Keratinocyte (primary cell): ENCODE measurements around the gene WBP1. TPM values are rescaled to one million over a fixed set of nuclear protein-coding genes. Genes with fewer than 3 reads are reported as not detected.

ENCODE experiments used
- DNase-seq: peaks from one replicate; pipeline ENCODE4 v3.0.0-alpha.2; 2011; ENCODE audit warnings: low read depth, missing footprints, low spot score
- FAIRE-seq: peaks from 2 replicates; lab custom pipeline; 2011; peaks lifted over from hg19 to GRCh38; lab: Jason Lieb, UNC
- H2AFZ ChIP-seq: 2 replicates; pipeline ENCODE4 v1.6.0; 2012; ENCODE audit warnings: low read length, control low read depth, inconsistent platforms; ENCODE audit not compliant: control insufficient read depth
- H3K27ac ChIP-seq: 2 replicates; pipeline ENCODE4 v1.5.1; 2011; ENCODE audit warnings: low read length; ENCODE audit not compliant: control insufficient read depth, insufficient read depth
- H3K27me3 ChIP-seq: 3 replicates; pipeline ENCODE4 v1.6.0; 2011; ENCODE audit warnings: low read length; ENCODE audit not compliant: control insufficient read depth, insufficient read depth; ENCODE audit errors: extremely low read depth
- H3K36me3 ChIP-seq, 2 experiments: 2 replicates in 1 of 2; 3 replicates in 1 of 2; pipeline ENCODE4 v1.5.1; 2011; ENCODE audit warnings: low read length in 2 of 2, mild to moderate bottlenecking in 1 of 2; ENCODE audit not compliant: control insufficient read depth in 2 of 2, insufficient read depth in 2 of 2; ENCODE audit errors: extremely low read depth in 1 of 2
- H3K4me1 ChIP-seq: 3 replicates; pipeline ENCODE4 v1.5.1; 2011; ENCODE audit warnings: low read length; ENCODE audit not compliant: control insufficient read depth, insufficient read depth; ENCODE audit errors: extremely low read depth
- H3K4me2 ChIP-seq: 3 replicates; pipeline ENCODE4 v1.6.0; 2011; ENCODE audit warnings: low read depth, low read length; ENCODE audit not compliant: control insufficient read depth, insufficient read depth; ENCODE audit errors: extremely low read depth
- H3K4me3 ChIP-seq, 3 experiments: fragments of 200-600 bp in 1 of 3; sonication (generic) in 1 of 3; 2 replicates in 2 of 3; 3 replicates in 1 of 3; pipeline ENCODE4 v1.5.1; 2011 to 2016; ENCODE audit warnings: low read length in 3 of 3, mild to moderate bottlenecking in 3 of 3, control low read depth in 2 of 3, inconsistent platforms in 1 of 3, low read depth in 1 of 3, mixed read lengths in 1 of 3, mixed run types in 1 of 3, moderate library complexity in 1 of 3; ENCODE audit not compliant: control insufficient read depth in 2 of 3, insufficient read depth in 2 of 3; ENCODE audit errors: extremely low read depth in 1 of 3
- H3K79me2 ChIP-seq: 2 replicates; pipeline ENCODE4 v1.6.0; 2012; ENCODE audit warnings: low read length; ENCODE audit not compliant: control insufficient read depth, insufficient read depth
- H3K9ac ChIP-seq: 3 replicates; pipeline ENCODE4 v1.6.0; 2011; ENCODE audit warnings: low read length; ENCODE audit not compliant: control insufficient read depth, insufficient read depth; ENCODE audit errors: extremely low read depth
- H3K9me1 ChIP-seq: 3 replicates; pipeline ENCODE4 v1.6.0; 2011; ENCODE audit warnings: low read length; ENCODE audit not compliant: control insufficient read depth, insufficient read depth; ENCODE audit errors: extremely low read depth
- H3K9me3 ChIP-seq: 2 replicates; pipeline ENCODE4 v1.5.1; 2012; ENCODE audit warnings: low read depth, low read length; ENCODE audit not compliant: control insufficient read depth
- H4K20me1 ChIP-seq: 3 replicates; pipeline ENCODE4 v1.6.0; 2011; ENCODE audit warnings: low read length; ENCODE audit not compliant: control insufficient read depth, insufficient read depth; ENCODE audit errors: extremely low read depth
- EZH2 ChIP-seq: IDR thresholded peaks from one replicate; pipeline ENCODE4 v1.6.1; 2012; ENCODE audit warnings: inconsistent platforms, mild to moderate bottlenecking, low read length, moderate library complexity
- dilution Hi-C: fragments of 300-500 bp; cut with MboI; formaldehyde crosslinking; loops from one replicate; pipeline ENCODE4 v1.7.0; 2020; ENCODE audit warnings: low sequenced_read_pairs; ENCODE audit not compliant: extremely low pct_ligation_motif_present
- polyA plus RNA-seq, 5 experiments: library from polyadenylated mRNA; depleted of rRNA in 3 of 5; stranded (reverse) in 3 of 5; stranded (forward) in 1 of 5; unstranded in 1 of 5; fragments of >200 nt; gene quantifications; 1 replicate in 1 of 5; 2 replicates in 3 of 5; 3 replicates in 1 of 5; pipeline versions ENCODE4 v1.2.1 to v1.2.3, GENCODE V29; 2011 to 2012; ENCODE audit warnings: missing spikeins in 2 of 5, low read depth in 1 of 5, low replicate concordance in 1 of 5
- TF ChIP-seq, protein P1 (sequence below), 3 experiments: IDR thresholded peaks in 1 of 3; conservative IDR thresholded peaks in 1 of 3; optimal IDR thresholded peaks in 1 of 3; 2 replicates in 2 of 3; 3 replicates in 1 of 3; pipeline versions ENCODE3 to v1.5.1; 2011; ENCODE audit warnings: low read length in 3 of 3, mild to moderate bottlenecking in 3 of 3, moderate library complexity in 2 of 3, control low read depth in 1 of 3, inconsistent platforms in 1 of 3; ENCODE audit not compliant: insufficient read depth in 2 of 3; ENCODE audit errors: extremely low read depth in 1 of 3

Gene WBP1
- polyA plus RNA-seq, 1 donor (not counting 4 experiments of a cell fraction or from before 2014, with no cell fraction given) = 75.5 TPM

DNA sequence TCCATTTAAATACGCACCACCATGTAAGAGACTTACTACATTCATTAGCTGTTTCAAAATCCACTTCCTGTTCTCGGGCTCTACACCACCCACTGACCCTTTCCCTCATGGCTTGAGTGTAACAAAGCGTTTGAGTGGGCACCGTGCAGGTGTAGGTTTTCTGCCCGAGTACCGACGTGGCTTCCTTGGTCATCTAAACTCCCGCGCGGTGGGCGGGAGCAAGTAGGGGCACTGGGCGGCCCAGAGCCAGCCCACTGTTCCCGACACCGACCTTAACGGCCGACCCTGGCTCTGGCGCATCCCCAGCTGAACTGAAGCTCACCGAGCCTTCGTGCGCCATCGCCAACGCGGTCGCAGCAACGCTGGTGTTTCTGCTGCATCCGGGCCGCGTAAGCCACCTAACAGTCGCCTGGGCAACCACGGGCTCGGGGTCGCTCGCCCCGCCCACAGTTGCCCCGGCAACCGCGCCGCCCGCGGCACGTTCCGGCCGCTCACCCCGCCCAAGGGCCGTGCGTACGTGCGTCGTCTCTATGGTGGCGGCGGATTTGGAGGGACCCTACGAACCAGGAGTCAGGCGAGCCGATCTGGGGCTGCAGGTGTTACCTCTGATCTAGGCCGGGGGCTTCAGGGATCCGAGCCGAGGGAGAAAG lies 36.9 kb upstream of the WBP1 start, which contains the start of the genes C2orf81 and WDR54:
Gene C2orf81 (minus strand): TSS at position 399 of the 650 bp plus-strand sequence. CDS start 59 bp downstream, at position 340.
Gene WDR54 (plus strand): TSS at position 510 of the 650 bp plus-strand sequence. CDS start 424 bp downstream, outside the sequence.
- no peak for FAIRE-seq
- DNase-seq = no peak
- TF ChIP-seq, protein P1, sequence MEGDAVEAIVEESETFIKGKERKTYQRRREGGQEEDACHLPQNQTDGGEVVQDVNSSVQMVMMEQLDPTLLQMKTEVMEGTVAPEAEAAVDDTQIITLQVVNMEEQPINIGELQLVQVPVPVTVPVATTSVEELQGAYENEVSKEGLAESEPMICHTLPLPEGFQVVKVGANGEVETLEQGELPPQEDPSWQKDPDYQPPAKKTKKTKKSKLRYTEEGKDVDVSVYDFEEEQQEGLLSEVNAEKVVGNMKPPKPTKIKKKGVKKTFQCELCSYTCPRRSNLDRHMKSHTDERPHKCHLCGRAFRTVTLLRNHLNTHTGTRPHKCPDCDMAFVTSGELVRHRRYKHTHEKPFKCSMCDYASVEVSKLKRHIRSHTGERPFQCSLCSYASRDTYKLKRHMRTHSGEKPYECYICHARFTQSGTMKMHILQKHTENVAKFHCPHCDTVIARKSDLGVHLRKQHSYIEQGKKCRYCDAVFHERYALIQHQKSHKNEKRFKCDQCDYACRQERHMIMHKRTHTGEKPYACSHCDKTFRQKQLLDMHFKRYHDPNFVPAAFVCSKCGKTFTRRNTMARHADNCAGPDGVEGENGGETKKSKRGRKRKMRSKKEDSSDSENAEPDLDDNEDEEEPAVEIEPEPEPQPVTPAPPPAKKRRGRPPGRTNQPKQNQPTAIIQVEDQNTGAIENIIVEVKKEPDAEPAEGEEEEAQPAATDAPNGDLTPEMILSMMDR (optimal IDR thresholded peaks at IDR 0.05 in 1 of 3, IDR thresholded peaks at IDR 0.05 in 1 of 3, conservative IDR thresholded peaks at IDR 0.05 in 1 of 3; ENCODE audit: extremely low read depth in 1 of 3, insufficient read depth in 2 of 3, low read length in 3 of 3) = no peak
- TF ChIP-seq EZH2 = no peak
- dilution Hi-C loops = no loop called here
- peak within 1 kb of the TSS; percentile 79 for H2AFZ ChIP-seq
- peaks cover 0 to 16% of the 10 kb centered on the region in 2 experiments for H3K36me3 ChIP-seq
- no peaks in the 10 kb centered on the region for H4K20me1 ChIP-seq
- H3K27me3 ChIP-seq = no peaks in the 10 kb centered on the region
- peaks cover 47% of the 10 kb centered on the region for H3K4me1 ChIP-seq
- peak within 1 kb of the TSS; percentile 95 for H3K9ac ChIP-seq
- peak within 1 kb of the TSS; percentile 96 for H3K27ac ChIP-seq
- peak within 1 kb of the TSS; percentile 96 for H3K4me2 ChIP-seq
- H3K4me3 ChIP-seq = peak within 1 kb of the TSS; percentile 59 to 83 (median 81)
- no peaks in the 10 kb centered on the region for H3K9me3 ChIP-seq
- no peaks in the 10 kb centered on the region for H3K9me1 ChIP-seq
- peaks cover 2% of the 10 kb centered on the region for H3K79me2 ChIP-seq

DNA sequence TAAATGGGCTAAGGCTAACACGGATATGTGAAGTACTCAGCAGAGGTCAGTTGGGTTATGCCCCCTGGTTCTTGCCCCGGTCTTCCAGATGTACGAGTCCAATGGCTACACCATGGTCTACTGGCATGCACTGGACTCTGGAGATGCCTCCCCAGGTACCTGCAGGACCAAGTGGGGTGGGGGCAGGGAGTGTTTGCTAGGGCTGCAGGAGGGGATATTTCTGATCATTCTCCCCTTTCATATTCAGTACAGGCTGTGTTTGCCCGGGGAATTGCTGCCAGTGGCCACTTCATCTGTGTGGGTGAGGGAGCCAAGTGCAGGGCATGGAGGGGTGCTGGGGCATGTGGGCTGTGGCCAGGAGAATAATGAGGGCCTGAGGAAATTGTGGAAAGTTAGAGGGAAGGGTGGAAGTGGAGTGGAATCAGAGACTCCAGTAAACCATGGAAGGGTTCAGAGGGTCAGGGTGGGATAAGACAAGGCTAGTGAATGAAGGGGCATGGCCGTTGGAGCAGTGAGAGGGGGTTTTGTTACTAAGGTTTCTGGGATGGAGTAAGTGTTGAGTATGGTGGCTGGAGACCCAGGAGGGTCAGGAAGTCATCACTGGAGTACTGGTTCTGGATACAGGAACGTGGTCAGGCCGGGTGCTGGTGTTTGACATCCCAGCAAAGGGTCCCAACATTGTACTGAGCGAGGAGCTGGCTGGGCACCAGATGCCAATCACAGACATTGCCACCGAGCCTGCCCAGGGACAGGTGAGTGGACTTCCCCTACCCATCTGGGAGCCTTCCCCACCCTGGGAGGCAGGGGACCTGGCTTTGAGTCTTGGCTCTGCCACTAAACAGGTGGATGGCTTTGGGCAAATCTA lies 34.8 kb upstream of the WBP1 start:
- Histone ChIP-seq H3K27ac (peak overlapping the region; percentile 96), H2AFZ (no peak overlapping the region), H3K4me2 (no peak overlapping the region), H3K4me3 (peak overlapping the region in 1 of 3 experiments; percentile 3), H3K9ac (no peak overlapping the region), H3K9me1 (peaks cover 4% of the 10 kb centered on the region), H3K79me2 (peaks cover 2% of the 10 kb centered on the region), H3K36me3 (peaks cover 14 to 36% of the 10 kb centered on the region in 2 experiments), H3K4me1 (peaks cover 66% of the 10 kb centered on the region), H3K27me3 (no peaks in the 10 kb centered on the region), H4K20me1 (no peaks in the 10 kb centered on the region), H3K9me3 (no peaks in the 10 kb centered on the region)
- FAIRE-seq (no peak), DNase-seq (no peak)
- no peak for TF ChIP-seq EZH2
- TF ChIP-seq, protein P1 (optimal IDR thresholded peaks at IDR 0.05 in 1 of 3, IDR thresholded peaks at IDR 0.05 in 1 of 3, conservative IDR thresholded peaks at IDR 0.05 in 1 of 3; ENCODE audit: extremely low read depth in 1 of 3, insufficient read depth in 2 of 3, low read length in 3 of 3) = no peak
- dilution Hi-C loops = no loop called here
